Keratinocyte (primary cell): ENCODE data around the gene EEF1A2. TPM values are rescaled to one million over a fixed set of nuclear protein-coding genes. Genes with fewer than 3 reads are reported as not detected.

ENCODE experiments used
- DNase-seq: peaks from one replicate; pipeline ENCODE4 v3.0.0-alpha.2; 2011; ENCODE audit warnings: low read depth, missing footprints, low spot score
- FAIRE-seq: peaks from 2 replicates; lab custom pipeline; 2011; peaks lifted over from hg19 to GRCh38; lab: Jason Lieb, UNC
- H2AFZ ChIP-seq: 2 replicates; pipeline ENCODE4 v1.6.0; 2012; ENCODE audit warnings: low read length, control low read depth, inconsistent platforms; ENCODE audit not compliant: control insufficient read depth
- H3K27ac ChIP-seq: 2 replicates; pipeline ENCODE4 v1.5.1; 2011; ENCODE audit warnings: low read length; ENCODE audit not compliant: control insufficient read depth, insufficient read depth
- H3K27me3 ChIP-seq: 3 replicates; pipeline ENCODE4 v1.6.0; 2011; ENCODE audit warnings: low read length; ENCODE audit not compliant: control insufficient read depth, insufficient read depth; ENCODE audit errors: extremely low read depth
- H3K36me3 ChIP-seq, 2 experiments: 2 replicates in 1 of 2; 3 replicates in 1 of 2; pipeline ENCODE4 v1.5.1; 2011; ENCODE audit warnings: low read length in 2 of 2, mild to moderate bottlenecking in 1 of 2; ENCODE audit not compliant: control insufficient read depth in 2 of 2, insufficient read depth in 2 of 2; ENCODE audit errors: extremely low read depth in 1 of 2
- H3K4me1 ChIP-seq: 3 replicates; pipeline ENCODE4 v1.5.1; 2011; ENCODE audit warnings: low read length; ENCODE audit not compliant: control insufficient read depth, insufficient read depth; ENCODE audit errors: extremely low read depth
- H3K4me2 ChIP-seq: 3 replicates; pipeline ENCODE4 v1.6.0; 2011; ENCODE audit warnings: low read depth, low read length; ENCODE audit not compliant: control insufficient read depth, insufficient read depth; ENCODE audit errors: extremely low read depth
- H3K4me3 ChIP-seq, 3 experiments: fragments of 200-600 bp in 1 of 3; sonication (generic) in 1 of 3; 2 replicates in 2 of 3; 3 replicates in 1 of 3; pipeline ENCODE4 v1.5.1; 2011 to 2016; ENCODE audit warnings: low read length in 3 of 3, mild to moderate bottlenecking in 3 of 3, control low read depth in 2 of 3, inconsistent platforms in 1 of 3, low read depth in 1 of 3, mixed read lengths in 1 of 3, mixed run types in 1 of 3, moderate library complexity in 1 of 3; ENCODE audit not compliant: control insufficient read depth in 2 of 3, insufficient read depth in 2 of 3; ENCODE audit errors: extremely low read depth in 1 of 3
- H3K79me2 ChIP-seq: 2 replicates; pipeline ENCODE4 v1.6.0; 2012; ENCODE audit warnings: low read length; ENCODE audit not compliant: control insufficient read depth, insufficient read depth
- H3K9ac ChIP-seq: 3 replicates; pipeline ENCODE4 v1.6.0; 2011; ENCODE audit warnings: low read length; ENCODE audit not compliant: control insufficient read depth, insufficient read depth; ENCODE audit errors: extremely low read depth
- H3K9me1 ChIP-seq: 3 replicates; pipeline ENCODE4 v1.6.0; 2011; ENCODE audit warnings: low read length; ENCODE audit not compliant: control insufficient read depth, insufficient read depth; ENCODE audit errors: extremely low read depth
- H3K9me3 ChIP-seq: 2 replicates; pipeline ENCODE4 v1.5.1; 2012; ENCODE audit warnings: low read depth, low read length; ENCODE audit not compliant: control insufficient read depth
- H4K20me1 ChIP-seq: 3 replicates; pipeline ENCODE4 v1.6.0; 2011; ENCODE audit warnings: low read length; ENCODE audit not compliant: control insufficient read depth, insufficient read depth; ENCODE audit errors: extremely low read depth
- EZH2 ChIP-seq: IDR thresholded peaks from one replicate; pipeline ENCODE4 v1.6.1; 2012; ENCODE audit warnings: inconsistent platforms, mild to moderate bottlenecking, low read length, moderate library complexity
- dilution Hi-C: fragments of 300-500 bp; cut with MboI; formaldehyde crosslinking; loops from one replicate; pipeline ENCODE4 v1.7.0; 2020; ENCODE audit warnings: low sequenced_read_pairs; ENCODE audit not compliant: extremely low pct_ligation_motif_present
- polyA plus RNA-seq, 5 experiments: library from polyadenylated mRNA; depleted of rRNA in 3 of 5; stranded (reverse) in 3 of 5; stranded (forward) in 1 of 5; unstranded in 1 of 5; fragments of >200 nt; gene quantifications; 1 replicate in 1 of 5; 2 replicates in 3 of 5; 3 replicates in 1 of 5; pipeline versions ENCODE4 v1.2.1 to v1.2.3, GENCODE V29; 2011 to 2012; ENCODE audit warnings: missing spikeins in 2 of 5, low read depth in 1 of 5, low replicate concordance in 1 of 5
- TF ChIP-seq, protein P1 (sequence below), 3 experiments: IDR thresholded peaks in 1 of 3; conservative IDR thresholded peaks in 1 of 3; optimal IDR thresholded peaks in 1 of 3; 2 replicates in 2 of 3; 3 replicates in 1 of 3; pipeline versions ENCODE3 to v1.5.1; 2011; ENCODE audit warnings: low read length in 3 of 3, mild to moderate bottlenecking in 3 of 3, moderate library complexity in 2 of 3, control low read depth in 1 of 3, inconsistent platforms in 1 of 3; ENCODE audit not compliant: insufficient read depth in 2 of 3; ENCODE audit errors: extremely low read depth in 1 of 3

EEF1A2 gene
- polyA plus RNA-seq, 1 donor (not counting 4 experiments of a cell fraction or from before 2014, with no cell fraction given), result 0.12 TPM

DNA sequence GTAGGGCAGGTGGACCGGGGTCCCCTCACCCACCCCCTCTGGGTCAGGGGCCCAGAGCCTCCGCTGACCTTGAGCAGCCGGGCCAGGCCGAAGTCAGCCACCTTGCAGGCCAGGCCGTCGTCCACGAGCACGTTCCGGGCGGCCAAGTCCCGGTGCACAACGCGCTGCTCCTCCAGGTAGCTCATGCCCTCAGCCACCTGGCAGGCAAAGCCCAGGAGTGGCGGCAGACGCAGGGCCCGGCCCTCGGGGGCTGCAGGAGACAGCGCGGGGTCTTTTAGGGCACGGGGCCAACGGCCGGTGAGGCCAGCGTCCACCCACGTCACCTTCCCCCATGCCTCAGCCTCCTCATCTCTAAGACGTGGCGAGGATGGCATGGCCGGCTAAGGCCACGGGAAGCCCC lies 42.5 kb upstream of the EEF1A2 start:
- FAIRE-seq (no peak), DNase-seq (no peak)
- H3K9ac ChIP-seq, result no peak overlapping the region
- H3K4me1 ChIP-seq, result peaks cover 47% of the 10 kb centered on the region
- H3K9me1 ChIP-seq, result no peaks in the 10 kb centered on the region
- H2AFZ ChIP-seq, result no peak overlapping the region
- H3K9me3 ChIP-seq, result no peaks in the 10 kb centered on the region
- dilution Hi-C loops, result no loop called here
- H3K36me3 ChIP-seq, result no peaks in the 10 kb centered on the region
- H3K4me3 ChIP-seq, result no peak overlapping the region
- no peaks in the 10 kb centered on the region for H4K20me1 ChIP-seq
- H3K27ac ChIP-seq, result no peak overlapping the region
- no peak overlapping the region for H3K4me2 ChIP-seq
- H3K27me3 ChIP-seq, result no peaks in the 10 kb centered on the region
- peaks cover 7% of the 10 kb centered on the region for H3K79me2 ChIP-seq
- TF ChIP-seq EZH2, result no peak
- TF ChIP-seq, protein P1, sequence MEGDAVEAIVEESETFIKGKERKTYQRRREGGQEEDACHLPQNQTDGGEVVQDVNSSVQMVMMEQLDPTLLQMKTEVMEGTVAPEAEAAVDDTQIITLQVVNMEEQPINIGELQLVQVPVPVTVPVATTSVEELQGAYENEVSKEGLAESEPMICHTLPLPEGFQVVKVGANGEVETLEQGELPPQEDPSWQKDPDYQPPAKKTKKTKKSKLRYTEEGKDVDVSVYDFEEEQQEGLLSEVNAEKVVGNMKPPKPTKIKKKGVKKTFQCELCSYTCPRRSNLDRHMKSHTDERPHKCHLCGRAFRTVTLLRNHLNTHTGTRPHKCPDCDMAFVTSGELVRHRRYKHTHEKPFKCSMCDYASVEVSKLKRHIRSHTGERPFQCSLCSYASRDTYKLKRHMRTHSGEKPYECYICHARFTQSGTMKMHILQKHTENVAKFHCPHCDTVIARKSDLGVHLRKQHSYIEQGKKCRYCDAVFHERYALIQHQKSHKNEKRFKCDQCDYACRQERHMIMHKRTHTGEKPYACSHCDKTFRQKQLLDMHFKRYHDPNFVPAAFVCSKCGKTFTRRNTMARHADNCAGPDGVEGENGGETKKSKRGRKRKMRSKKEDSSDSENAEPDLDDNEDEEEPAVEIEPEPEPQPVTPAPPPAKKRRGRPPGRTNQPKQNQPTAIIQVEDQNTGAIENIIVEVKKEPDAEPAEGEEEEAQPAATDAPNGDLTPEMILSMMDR (optimal IDR thresholded peaks at IDR 0.05 in 1 of 3, IDR thresholded peaks at IDR 0.05 in 1 of 3, conservative IDR thresholded peaks at IDR 0.05 in 1 of 3; ENCODE audit: extremely low read depth in 1 of 3, insufficient read depth in 2 of 3, low read length in 3 of 3), result no peak

DNA sequence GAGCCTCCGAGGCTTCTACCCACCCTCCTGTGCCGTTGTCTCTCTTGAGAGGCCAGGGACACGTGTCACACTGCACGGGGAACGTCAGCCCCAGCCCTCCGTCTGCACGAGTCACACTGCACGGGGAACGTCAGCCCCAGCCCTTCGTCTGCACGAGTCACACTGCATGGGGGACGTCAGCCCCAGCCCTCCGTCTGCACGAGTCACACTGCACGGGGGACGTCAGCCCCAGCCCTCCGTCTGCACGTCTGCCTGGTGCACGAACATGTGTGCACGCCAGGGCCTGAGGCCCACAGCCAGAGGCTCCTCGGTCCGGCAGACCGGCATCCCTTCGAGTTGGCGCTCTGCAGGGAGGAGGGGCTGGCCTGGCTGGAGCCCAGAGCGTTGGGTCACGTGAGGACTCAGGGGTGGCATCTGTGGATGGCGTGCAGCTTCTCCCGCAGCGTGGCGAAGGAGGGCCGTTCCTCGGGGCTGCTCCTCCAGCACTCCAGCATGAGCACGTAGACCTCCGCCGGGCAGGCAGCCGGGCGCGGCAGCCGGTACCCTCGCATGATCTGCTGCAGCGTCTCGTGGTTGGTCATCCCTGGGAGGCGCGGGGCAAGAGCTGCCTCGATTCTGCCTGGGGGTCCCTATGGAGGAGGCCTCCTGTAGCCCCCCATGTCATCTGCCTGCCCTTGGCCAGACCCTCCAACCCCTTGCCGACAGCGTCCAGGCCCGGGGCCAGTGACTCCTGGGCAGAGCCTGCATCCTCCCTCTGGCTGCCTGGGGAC lies 41.7 kb upstream of the EEF1A2 start:
- H3K4me1 ChIP-seq, result peaks cover 41% of the 10 kb centered on the region
- FAIRE-seq (no peak), DNase-seq (no peak)
- no peak overlapping the region for H3K4me2 ChIP-seq
- H2AFZ ChIP-seq, result no peak overlapping the region
- no peaks in the 10 kb centered on the region for H3K27me3 ChIP-seq
- no peaks in the 10 kb centered on the region for H3K9me3 ChIP-seq
- H4K20me1 ChIP-seq, result no peaks in the 10 kb centered on the region
- H3K9me1 ChIP-seq, result no peaks in the 10 kb centered on the region
- no peak overlapping the region for H3K9ac ChIP-seq
- H3K27ac ChIP-seq, result no peak overlapping the region
- H3K79me2 ChIP-seq, result peaks cover 10% of the 10 kb centered on the region
- no peaks in the 10 kb centered on the region for H3K36me3 ChIP-seq
- dilution Hi-C loops, result no loop called here
- H3K4me3 ChIP-seq, result no peak overlapping the region
- no peak for TF ChIP-seq EZH2
- TF ChIP-seq, protein P1 (optimal IDR thresholded peaks at IDR 0.05 in 1 of 3, IDR thresholded peaks at IDR 0.05 in 1 of 3, conservative IDR thresholded peaks at IDR 0.05 in 1 of 3; ENCODE audit: extremely low read depth in 1 of 3, insufficient read depth in 2 of 3, low read length in 3 of 3), result no peak
